WTC11 (cell line): ENCODE measurements around the gene TMEM145. TPM values are rescaled to one million over a fixed set of nuclear protein-coding genes. Genes with fewer than 3 reads are reported as not detected.

Experiments
- CREB1 ChIP-seq: sonication (generic); formaldehyde crosslinking; IDR thresholded peaks from 2 replicates; pipeline ENCODE4 v1.8.0; 2023; ENCODE audit warnings: mild to moderate bottlenecking, missing genetic modification reagents
- FOXK1 ChIP-seq: sonication (generic); formaldehyde crosslinking; IDR thresholded peaks from 2 replicates; pipeline ENCODE4 v1.8.0; 2022; ENCODE audit warnings: mild to moderate bottlenecking, moderate library complexity, missing genetic modification reagents
- GRHL2 ChIP-seq: fragments of 250-450 bp; sonication (Bioruptor Pico); IDR thresholded peaks from 2 replicates; pipeline ENCODE4 v1.8.0; 2022; ENCODE audit warnings: mild to moderate bottlenecking, moderate library complexity; ENCODE audit not compliant: insufficient replicate concordance, severe bottlenecking
- JUN ChIP-seq: sonication (generic); formaldehyde crosslinking; IDR thresholded peaks from 2 replicates; pipeline ENCODE4 v1.8.0; 2023; ENCODE audit warnings: mild to moderate bottlenecking, missing genetic modification reagents
- NR2C2 ChIP-seq: sonication (generic); formaldehyde crosslinking; IDR thresholded peaks from 2 replicates; pipeline ENCODE4 v1.8.0; 2022; ENCODE audit warnings: mild to moderate bottlenecking, missing genetic modification reagents
- RELA ChIP-seq: sonication (generic); formaldehyde crosslinking; IDR thresholded peaks from 2 replicates; pipeline ENCODE4 v1.8.1; 2022; ENCODE audit warnings: missing genetic modification reagents, mild to moderate bottlenecking, borderline replicate concordance
- TCF7 ChIP-seq: sonication (generic); formaldehyde crosslinking; IDR thresholded peaks from 2 replicates; pipeline ENCODE4 v1.8.0; 2022; ENCODE audit warnings: mild to moderate bottlenecking, low read depth, missing genetic modification reagents, moderate library complexity
- ZNF317 ChIP-seq: sonication (generic); formaldehyde crosslinking; IDR thresholded peaks from 2 replicates; pipeline ENCODE4 v1.8.1; 2023; ENCODE audit warnings: low read depth, mild to moderate bottlenecking, moderate library complexity, missing genetic modification reagents, borderline replicate concordance
- ZNF416 ChIP-seq: fragments of 250-450 bp; sonication (Bioruptor Pico); IDR thresholded peaks from 2 replicates; pipeline ENCODE4 v1.9.0; 2021; ENCODE audit warnings: mild to moderate bottlenecking, inconsistent platforms
- total RNA-seq: library from RNA; stranded (reverse); gene quantifications from 3 replicates; pipeline ENCODE4 v1.2.3, GENCODE V29; 2021
- TF ChIP-seq, protein P1 (sequence below): sonication (generic); formaldehyde crosslinking; IDR thresholded peaks from 2 replicates; pipeline ENCODE4 v1.8.1; 2022; ENCODE audit warnings: mild to moderate bottlenecking, missing genetic modification reagents, moderate library complexity, borderline replicate concordance
- TF ChIP-seq, protein P2 (sequence below): sonication (generic); formaldehyde crosslinking; IDR thresholded peaks from 2 replicates; pipeline ENCODE4 v1.8.0; 2022; ENCODE audit warnings: mild to moderate bottlenecking, missing genetic modification reagents
- TF ChIP-seq, protein P3 (sequence below): fragments of 250-450 bp; sonication (Bioruptor Pico); IDR thresholded peaks from 2 replicates; pipeline ENCODE4 v1.9.0; 2021; ENCODE audit warnings: mild to moderate bottlenecking, borderline replicate concordance
- TF ChIP-seq, protein P4 (sequence below): sonication (generic); formaldehyde crosslinking; IDR thresholded peaks from 2 replicates; pipeline ENCODE4 v1.8.1; 2022; ENCODE audit warnings: missing genetic modification reagents, borderline replicate concordance
- TF ChIP-seq, protein P5 (sequence below): sonication (generic); formaldehyde crosslinking; IDR thresholded peaks from 2 replicates; pipeline ENCODE4 v1.8.0; 2022; ENCODE audit warnings: mild to moderate bottlenecking, missing genetic modification reagents
- TF ChIP-seq, protein P6 (sequence below): sonication (generic); formaldehyde crosslinking; IDR thresholded peaks from 2 replicates; pipeline ENCODE4 v1.8.1; 2023; ENCODE audit warnings: mild to moderate bottlenecking, missing genetic modification reagents
- TF ChIP-seq, protein P7 (sequence below): sonication (generic); formaldehyde crosslinking; IDR thresholded peaks from 2 replicates; pipeline ENCODE4 v1.8.1; 2022; ENCODE audit warnings: mild to moderate bottlenecking, moderate library complexity, missing genetic modification reagents
- TF ChIP-seq, protein P8 (sequence below): sonication (generic); formaldehyde crosslinking; IDR thresholded peaks from 2 replicates; pipeline ENCODE4 v1.8.0; 2023; ENCODE audit warnings: mild to moderate bottlenecking, missing genetic modification reagents
- TF ChIP-seq, protein P9 (sequence below): sonication (generic); formaldehyde crosslinking; conservative IDR thresholded peaks from 2 replicates; pipeline ENCODE4 v1.8.1; 2023; ENCODE audit warnings: mild to moderate bottlenecking, low read depth, missing genetic modification reagents, moderate library complexity

Gene TMEM145
- total RNA-seq, 1 experiment from 2014 or later: 6.9 TPM

DNA sequence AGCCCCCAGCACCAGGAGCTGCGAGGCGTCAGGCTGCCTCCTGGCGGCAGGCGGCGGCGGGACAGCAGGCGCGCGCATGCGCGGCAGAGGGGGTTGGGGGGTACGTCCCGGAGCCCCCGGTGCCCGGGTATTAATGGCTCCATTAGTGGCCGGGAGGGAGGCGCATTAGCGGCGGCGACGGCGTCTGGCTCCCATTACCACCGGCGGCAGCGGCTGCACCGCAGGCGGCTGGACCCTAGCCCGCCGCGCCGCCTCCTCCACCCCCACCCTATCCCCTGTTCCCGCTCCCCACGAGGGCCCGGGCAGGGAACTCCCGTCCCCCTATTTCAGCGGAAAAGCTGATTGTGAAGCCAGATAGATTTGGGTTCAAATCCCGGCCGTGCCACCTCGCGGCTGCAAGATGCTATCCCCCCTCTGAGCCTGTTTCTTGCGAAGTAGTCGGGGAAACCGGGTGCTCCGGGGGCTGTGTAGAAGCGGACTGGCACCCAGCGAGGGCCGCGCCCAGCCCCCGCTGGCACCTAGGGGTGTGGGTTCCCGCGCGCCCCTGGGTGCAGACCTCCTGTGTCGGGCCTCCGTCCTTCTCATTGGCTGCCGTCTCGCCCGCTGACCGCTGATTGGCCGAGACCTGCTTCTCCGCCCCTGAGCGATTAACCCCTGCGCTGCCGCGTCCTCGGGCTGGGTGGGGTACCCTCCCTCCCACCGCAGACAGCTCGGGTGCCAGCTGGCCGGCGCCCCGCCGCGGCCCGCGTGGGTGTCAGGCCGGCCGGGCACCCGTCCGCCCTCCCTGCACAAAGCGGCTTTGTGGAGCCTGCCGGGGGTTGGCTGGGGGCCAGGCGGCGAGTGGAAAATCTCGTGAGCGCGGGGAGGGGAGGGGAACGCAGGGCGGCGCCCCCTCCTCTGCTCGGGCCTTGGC lies 33.0 kb upstream of the TMEM145 start (continued):
- TF ChIP-seq, protein P1, sequence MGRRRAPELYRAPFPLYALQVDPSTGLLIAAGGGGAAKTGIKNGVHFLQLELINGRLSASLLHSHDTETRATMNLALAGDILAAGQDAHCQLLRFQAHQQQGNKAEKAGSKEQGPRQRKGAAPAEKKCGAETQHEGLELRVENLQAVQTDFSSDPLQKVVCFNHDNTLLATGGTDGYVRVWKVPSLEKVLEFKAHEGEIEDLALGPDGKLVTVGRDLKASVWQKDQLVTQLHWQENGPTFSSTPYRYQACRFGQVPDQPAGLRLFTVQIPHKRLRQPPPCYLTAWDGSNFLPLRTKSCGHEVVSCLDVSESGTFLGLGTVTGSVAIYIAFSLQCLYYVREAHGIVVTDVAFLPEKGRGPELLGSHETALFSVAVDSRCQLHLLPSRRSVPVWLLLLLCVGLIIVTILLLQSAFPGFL (CRISPR knock-in tag): no peak
- TF ChIP-seq NR2C2 (CRISPR knock-in tag) (no peak), ZNF416 (CRISPR knock-in tag) (0 out of 2 replicates have a peak, but pooled peaks have one; percentile 29), JUN (CRISPR knock-in tag) (0 out of 2 replicates have a peak, but pooled peaks have one; percentile 48), RELA (CRISPR knock-in tag) (no peak), ZNF317 (no peak), FOXK1 (CRISPR knock-in tag) (0 out of 2 replicates have a peak, but pooled peaks have one; percentile 53), GRHL2 (CRISPR knock-in tag) (no peak), CREB1 (CRISPR knock-in tag) (no peak), TCF7 (CRISPR knock-in tag) (no peak)
- TF ChIP-seq, protein P2, sequence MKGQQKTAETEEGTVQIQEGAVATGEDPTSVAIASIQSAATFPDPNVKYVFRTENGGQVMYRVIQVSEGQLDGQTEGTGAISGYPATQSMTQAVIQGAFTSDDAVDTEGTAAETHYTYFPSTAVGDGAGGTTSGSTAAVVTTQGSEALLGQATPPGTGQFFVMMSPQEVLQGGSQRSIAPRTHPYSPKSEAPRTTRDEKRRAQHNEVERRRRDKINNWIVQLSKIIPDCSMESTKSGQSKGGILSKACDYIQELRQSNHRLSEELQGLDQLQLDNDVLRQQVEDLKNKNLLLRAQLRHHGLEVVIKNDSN (CRISPR knock-in tag): no peak
- TF ChIP-seq, protein P3, sequence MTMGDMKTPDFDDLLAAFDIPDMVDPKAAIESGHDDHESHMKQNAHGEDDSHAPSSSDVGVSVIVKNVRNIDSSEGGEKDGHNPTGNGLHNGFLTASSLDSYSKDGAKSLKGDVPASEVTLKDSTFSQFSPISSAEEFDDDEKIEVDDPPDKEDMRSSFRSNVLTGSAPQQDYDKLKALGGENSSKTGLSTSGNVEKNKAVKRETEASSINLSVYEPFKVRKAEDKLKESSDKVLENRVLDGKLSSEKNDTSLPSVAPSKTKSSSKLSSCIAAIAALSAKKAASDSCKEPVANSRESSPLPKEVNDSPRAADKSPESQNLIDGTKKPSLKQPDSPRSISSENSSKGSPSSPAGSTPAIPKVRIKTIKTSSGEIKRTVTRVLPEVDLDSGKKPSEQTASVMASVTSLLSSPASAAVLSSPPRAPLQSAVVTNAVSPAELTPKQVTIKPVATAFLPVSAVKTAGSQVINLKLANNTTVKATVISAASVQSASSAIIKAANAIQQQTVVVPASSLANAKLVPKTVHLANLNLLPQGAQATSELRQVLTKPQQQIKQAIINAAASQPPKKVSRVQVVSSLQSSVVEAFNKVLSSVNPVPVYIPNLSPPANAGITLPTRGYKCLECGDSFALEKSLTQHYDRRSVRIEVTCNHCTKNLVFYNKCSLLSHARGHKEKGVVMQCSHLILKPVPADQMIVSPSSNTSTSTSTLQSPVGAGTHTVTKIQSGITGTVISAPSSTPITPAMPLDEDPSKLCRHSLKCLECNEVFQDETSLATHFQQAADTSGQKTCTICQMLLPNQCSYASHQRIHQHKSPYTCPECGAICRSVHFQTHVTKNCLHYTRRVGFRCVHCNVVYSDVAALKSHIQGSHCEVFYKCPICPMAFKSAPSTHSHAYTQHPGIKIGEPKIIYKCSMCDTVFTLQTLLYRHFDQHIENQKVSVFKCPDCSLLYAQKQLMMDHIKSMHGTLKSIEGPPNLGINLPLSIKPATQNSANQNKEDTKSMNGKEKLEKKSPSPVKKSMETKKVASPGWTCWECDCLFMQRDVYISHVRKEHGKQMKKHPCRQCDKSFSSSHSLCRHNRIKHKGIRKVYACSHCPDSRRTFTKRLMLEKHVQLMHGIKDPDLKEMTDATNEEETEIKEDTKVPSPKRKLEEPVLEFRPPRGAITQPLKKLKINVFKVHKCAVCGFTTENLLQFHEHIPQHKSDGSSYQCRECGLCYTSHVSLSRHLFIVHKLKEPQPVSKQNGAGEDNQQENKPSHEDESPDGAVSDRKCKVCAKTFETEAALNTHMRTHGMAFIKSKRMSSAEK (CRISPR knock-in tag): no peak
- TF ChIP-seq, protein P4, sequence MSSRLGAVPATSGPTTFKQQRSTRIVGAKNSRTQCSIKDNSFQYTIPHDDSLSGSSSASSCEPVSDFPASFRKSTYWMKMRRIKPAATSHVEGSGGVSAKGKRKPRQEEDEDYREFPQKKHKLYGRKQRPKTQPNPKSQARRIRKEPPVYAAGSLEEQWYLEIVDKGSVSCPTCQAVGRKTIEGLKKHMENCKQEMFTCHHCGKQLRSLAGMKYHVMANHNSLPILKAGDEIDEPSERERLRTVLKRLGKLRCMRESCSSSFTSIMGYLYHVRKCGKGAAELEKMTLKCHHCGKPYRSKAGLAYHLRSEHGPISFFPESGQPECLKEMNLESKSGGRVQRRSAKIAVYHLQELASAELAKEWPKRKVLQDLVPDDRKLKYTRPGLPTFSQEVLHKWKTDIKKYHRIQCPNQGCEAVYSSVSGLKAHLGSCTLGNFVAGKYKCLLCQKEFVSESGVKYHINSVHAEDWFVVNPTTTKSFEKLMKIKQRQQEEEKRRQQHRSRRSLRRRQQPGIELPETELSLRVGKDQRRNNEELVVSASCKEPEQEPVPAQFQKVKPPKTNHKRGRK (CRISPR knock-in tag): no peak
- TF ChIP-seq, protein P5, sequence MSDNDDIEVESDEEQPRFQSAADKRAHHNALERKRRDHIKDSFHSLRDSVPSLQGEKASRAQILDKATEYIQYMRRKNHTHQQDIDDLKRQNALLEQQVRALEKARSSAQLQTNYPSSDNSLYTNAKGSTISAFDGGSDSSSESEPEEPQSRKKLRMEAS (CRISPR knock-in tag): 0 out of 2 replicates have a peak, but pooled peaks have one; percentile 8
- TF ChIP-seq, protein P6, sequence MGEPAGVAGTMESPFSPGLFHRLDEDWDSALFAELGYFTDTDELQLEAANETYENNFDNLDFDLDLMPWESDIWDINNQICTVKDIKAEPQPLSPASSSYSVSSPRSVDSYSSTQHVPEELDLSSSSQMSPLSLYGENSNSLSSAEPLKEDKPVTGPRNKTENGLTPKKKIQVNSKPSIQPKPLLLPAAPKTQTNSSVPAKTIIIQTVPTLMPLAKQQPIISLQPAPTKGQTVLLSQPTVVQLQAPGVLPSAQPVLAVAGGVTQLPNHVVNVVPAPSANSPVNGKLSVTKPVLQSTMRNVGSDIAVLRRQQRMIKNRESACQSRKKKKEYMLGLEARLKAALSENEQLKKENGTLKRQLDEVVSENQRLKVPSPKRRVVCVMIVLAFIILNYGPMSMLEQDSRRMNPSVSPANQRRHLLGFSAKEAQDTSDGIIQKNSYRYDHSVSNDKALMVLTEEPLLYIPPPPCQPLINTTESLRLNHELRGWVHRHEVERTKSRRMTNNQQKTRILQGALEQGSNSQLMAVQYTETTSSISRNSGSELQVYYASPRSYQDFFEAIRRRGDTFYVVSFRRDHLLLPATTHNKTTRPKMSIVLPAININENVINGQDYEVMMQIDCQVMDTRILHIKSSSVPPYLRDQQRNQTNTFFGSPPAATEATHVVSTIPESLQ: no peak
- TF ChIP-seq, protein P7, sequence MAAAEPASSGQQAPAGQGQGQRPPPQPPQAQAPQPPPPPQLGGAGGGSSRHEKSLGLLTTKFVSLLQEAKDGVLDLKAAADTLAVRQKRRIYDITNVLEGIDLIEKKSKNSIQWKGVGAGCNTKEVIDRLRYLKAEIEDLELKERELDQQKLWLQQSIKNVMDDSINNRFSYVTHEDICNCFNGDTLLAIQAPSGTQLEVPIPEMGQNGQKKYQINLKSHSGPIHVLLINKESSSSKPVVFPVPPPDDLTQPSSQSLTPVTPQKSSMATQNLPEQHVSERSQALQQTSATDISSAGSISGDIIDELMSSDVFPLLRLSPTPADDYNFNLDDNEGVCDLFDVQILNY: 0 out of 2 replicates have a peak, but pooled peaks have one; percentile 35
- TF ChIP-seq, protein P8, sequence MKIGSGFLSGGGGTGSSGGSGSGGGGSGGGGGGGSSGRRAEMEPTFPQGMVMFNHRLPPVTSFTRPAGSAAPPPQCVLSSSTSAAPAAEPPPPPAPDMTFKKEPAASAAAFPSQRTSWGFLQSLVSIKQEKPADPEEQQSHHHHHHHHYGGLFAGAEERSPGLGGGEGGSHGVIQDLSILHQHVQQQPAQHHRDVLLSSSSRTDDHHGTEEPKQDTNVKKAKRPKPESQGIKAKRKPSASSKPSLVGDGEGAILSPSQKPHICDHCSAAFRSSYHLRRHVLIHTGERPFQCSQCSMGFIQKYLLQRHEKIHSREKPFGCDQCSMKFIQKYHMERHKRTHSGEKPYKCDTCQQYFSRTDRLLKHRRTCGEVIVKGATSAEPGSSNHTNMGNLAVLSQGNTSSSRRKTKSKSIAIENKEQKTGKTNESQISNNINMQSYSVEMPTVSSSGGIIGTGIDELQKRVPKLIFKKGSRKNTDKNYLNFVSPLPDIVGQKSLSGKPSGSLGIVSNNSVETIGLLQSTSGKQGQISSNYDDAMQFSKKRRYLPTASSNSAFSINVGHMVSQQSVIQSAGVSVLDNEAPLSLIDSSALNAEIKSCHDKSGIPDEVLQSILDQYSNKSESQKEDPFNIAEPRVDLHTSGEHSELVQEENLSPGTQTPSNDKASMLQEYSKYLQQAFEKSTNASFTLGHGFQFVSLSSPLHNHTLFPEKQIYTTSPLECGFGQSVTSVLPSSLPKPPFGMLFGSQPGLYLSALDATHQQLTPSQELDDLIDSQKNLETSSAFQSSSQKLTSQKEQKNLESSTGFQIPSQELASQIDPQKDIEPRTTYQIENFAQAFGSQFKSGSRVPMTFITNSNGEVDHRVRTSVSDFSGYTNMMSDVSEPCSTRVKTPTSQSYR: no peak
- TF ChIP-seq, protein P9, sequence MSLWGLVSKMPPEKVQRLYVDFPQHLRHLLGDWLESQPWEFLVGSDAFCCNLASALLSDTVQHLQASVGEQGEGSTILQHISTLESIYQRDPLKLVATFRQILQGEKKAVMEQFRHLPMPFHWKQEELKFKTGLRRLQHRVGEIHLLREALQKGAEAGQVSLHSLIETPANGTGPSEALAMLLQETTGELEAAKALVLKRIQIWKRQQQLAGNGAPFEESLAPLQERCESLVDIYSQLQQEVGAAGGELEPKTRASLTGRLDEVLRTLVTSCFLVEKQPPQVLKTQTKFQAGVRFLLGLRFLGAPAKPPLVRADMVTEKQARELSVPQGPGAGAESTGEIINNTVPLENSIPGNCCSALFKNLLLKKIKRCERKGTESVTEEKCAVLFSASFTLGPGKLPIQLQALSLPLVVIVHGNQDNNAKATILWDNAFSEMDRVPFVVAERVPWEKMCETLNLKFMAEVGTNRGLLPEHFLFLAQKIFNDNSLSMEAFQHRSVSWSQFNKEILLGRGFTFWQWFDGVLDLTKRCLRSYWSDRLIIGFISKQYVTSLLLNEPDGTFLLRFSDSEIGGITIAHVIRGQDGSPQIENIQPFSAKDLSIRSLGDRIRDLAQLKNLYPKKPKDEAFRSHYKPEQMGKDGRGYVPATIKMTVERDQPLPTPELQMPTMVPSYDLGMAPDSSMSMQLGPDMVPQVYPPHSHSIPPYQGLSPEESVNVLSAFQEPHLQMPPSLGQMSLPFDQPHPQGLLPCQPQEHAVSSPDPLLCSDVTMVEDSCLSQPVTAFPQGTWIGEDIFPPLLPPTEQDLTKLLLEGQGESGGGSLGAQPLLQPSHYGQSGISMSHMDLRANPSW (CRISPR knock-in tag): no peak
